HG03378 (cell line): ENCODE measurements around the gene PITPNB.

Experiments used
- ATAC-seq: cut with Tn5 transposase; IDR thresholded peaks from one replicate; pipeline ENCODE4 v1.9.1; 2021; ENCODE audit warnings: mild to moderate bottlenecking, moderate library complexity; ENCODE audit not compliant: unreplicated experiment

Gene PITPNB

GRCh38 chr22:27836181-27836580 is 82.9 kb downstream of the PITPNB start:
- ATAC-seq: no peak

GRCh38 chr22:27835446-27835845 is 83.6 kb downstream of the PITPNB start:
- ATAC-seq: no peak

- ATAC-seq: no peak
Measured at GRCh38 chr22:27834364-27835185, 84.5 kb downstream of the PITPNB start.

GRCh38 chr22:27833803-27834202 is 85.3 kb downstream of the PITPNB start:
- ATAC-seq: no peak

- ATAC-seq: no peak
Measured at GRCh38 chr22:27832606-27833005, 86.5 kb downstream of the PITPNB start.

- no peak for ATAC-seq
Measured at GRCh38 chr22:27829620-27830019, 89.4 kb downstream of the PITPNB start.

- no peak for ATAC-seq
Measured at GRCh38 chr22:27827604-27828587, 91.2 kb downstream of the PITPNB start.

GRCh38 chr22:27825174-27825573 is 93.9 kb downstream of the PITPNB start:
- ATAC-seq: no peak

GRCh38 chr22:27823221-27823620 is 95.8 kb downstream of the PITPNB start:
- ATAC-seq: no peak

- no peak for ATAC-seq
Measured at GRCh38 chr22:27820896-27821866, 97.9 kb downstream of the PITPNB start.

GRCh38 chr22:27816552-27816951 is 102.5 kb downstream of the PITPNB start:
- no peak for ATAC-seq

- ATAC-seq: no peak
Measured at GRCh38 chr22:27815826-27816530, 103.1 kb downstream of the PITPNB start.

GRCh38 chr22:27814993-27815392 is 104.1 kb downstream of the PITPNB start:
- no peak for ATAC-seq

GRCh38 chr22:27811778-27812177 is 107.3 kb downstream of the PITPNB start:
- ATAC-seq: no peak

- ATAC-seq: no peak
Measured at GRCh38 chr22:27810609-27811151, 108.4 kb downstream of the PITPNB start.

GRCh38 chr22:27809700-27810608 is 109.1 kb downstream of the PITPNB start:
- no peak for ATAC-seq

GRCh38 chr22:27809226-27809603 is 109.8 kb downstream of the PITPNB start:
- no peak for ATAC-seq

- no peak for ATAC-seq
Measured at GRCh38 chr22:27808451-27809225, 110.4 kb downstream of the PITPNB start.
